Measurements from ENCODE around the gene CAP1. TPM values are rescaled to one million over a fixed set of nuclear protein-coding genes. Genes with fewer than 3 reads are reported as not detected.

Gene CAP1
- total and polyA plus RNA-seq, 9 of the 15 experiments (the other 6 are each of a cell fraction or from before 2014, with no cell fraction given): 230 to 658 (median 281) TPM

- TF ChIP-seq, protein P1, sequence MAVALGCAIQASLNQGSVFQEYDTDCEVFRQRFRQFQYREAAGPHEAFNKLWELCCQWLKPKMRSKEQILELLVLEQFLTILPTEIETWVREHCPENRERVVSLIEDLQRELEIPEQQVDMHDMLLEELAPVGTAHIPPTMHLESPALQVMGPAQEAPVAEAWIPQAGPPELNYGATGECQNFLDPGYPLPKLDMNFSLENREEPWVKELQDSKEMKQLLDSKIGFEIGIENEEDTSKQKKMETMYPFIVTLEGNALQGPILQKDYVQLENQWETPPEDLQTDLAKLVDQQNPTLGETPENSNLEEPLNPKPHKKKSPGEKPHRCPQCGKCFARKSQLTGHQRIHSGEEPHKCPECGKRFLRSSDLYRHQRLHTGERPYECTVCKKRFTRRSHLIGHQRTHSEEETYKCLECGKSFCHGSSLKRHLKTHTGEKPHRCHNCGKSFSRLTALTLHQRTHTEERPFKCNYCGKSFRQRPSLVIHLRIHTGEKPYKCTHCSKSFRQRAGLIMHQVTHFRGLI (CRISPR knock-in tag; IDR thresholded peaks at IDR 0.05): no peak
- TF ChIP-seq ARID1B (IDR thresholded peaks at IDR 0.05): peak; percentile 70
- TF ChIP-seq MAZ (CRISPR knock-in tag; conservative IDR thresholded peaks at IDR 0.05 in 1 of 2, IDR thresholded peaks at IDR 0.05 in 1 of 2): no peak
- no peak for TF ChIP-seq SRF (CRISPR knock-in tag; IDR thresholded peaks at IDR 0.05)
- TF ChIP-seq GABPA (tag; conservative IDR thresholded peaks at IDR 0.05; ENCODE audit: low read depth): no peak
- TF ChIP-seq NCOA2 (IDR thresholded peaks at IDR 0.05; ENCODE audit: partially characterized antibody in 2 of 2): no peak
- TF ChIP-seq ZNF232 (CRISPR knock-in tag; IDR thresholded peaks at IDR 0.05): no peak
- no peak; a peak in 1 of 4 replicates for TF ChIP-seq ETV6 (IDR thresholded peaks at IDR 0.05; ENCODE audit: borderline replicate concordance in 1 of 2, low read depth in 2 of 2, low read length in 1 of 2)
- no peak for TF ChIP-seq ETV6 (CRISPR knock-in tag; IDR thresholded peaks at IDR 0.05; ENCODE audit: borderline replicate concordance)
- TF ChIP-seq RB1 (IDR thresholded peaks at IDR 0.05; ENCODE audit: low read depth): no peak
- TF ChIP-seq ZNF224 (CRISPR knock-in tag; IDR thresholded peaks at IDR 0.05): no peak
- TF ChIP-seq RBM17 (IDR thresholded peaks at IDR 0.05; ENCODE audit: borderline replicate concordance, low read depth, low read length): no peak
- TF ChIP-seq, protein P2, sequence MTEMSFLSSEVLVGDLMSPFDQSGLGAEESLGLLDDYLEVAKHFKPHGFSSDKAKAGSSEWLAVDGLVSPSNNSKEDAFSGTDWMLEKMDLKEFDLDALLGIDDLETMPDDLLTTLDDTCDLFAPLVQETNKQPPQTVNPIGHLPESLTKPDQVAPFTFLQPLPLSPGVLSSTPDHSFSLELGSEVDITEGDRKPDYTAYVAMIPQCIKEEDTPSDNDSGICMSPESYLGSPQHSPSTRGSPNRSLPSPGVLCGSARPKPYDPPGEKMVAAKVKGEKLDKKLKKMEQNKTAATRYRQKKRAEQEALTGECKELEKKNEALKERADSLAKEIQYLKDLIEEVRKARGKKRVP (CRISPR knock-in tag; IDR thresholded peaks at IDR 0.05): no peak
- no peak for TF ChIP-seq MYC (IDR thresholded peaks at IDR 0.05; ENCODE audit: low read depth, low read length)
- TF ChIP-seq MYC (CRISPR knock-in tag; IDR thresholded peaks at IDR 0.05; ENCODE audit: borderline replicate concordance, low read depth): no peak
- TF ChIP-seq ZNF121 (CRISPR knock-in tag; conservative IDR thresholded peaks at IDR 0.05): no peak
- TF ChIP-seq HDAC6 (IDR thresholded peaks at IDR 0.05; ENCODE audit: low read depth, low read length): no peak
- no peak for TF ChIP-seq ZNF75A (CRISPR knock-in tag; IDR thresholded peaks at IDR 0.05)
- TF ChIP-seq MTA1 (IDR thresholded peaks at IDR 0.05; ENCODE audit: borderline replicate concordance): no peak
- peak in 1 of 2 experiments; percentile 9; a peak in 1 of 4 replicates for TF ChIP-seq RAD21 (CRISPR knock-in tag; conservative IDR thresholded peaks at IDR 0.05 in 1 of 2, IDR thresholded peaks at IDR 0.05 in 1 of 2)
- no peak for TF ChIP-seq KLF6 (CRISPR knock-in tag; IDR thresholded peaks at IDR 0.05; ENCODE audit: borderline replicate concordance)
- TF ChIP-seq ZNF277 (CRISPR knock-in tag; IDR thresholded peaks at IDR 0.05; ENCODE audit: borderline replicate concordance): no peak
- no peak for TF ChIP-seq PRMT5 (CRISPR knock-in tag; IDR thresholded peaks at IDR 0.05)
Measured at GRCh38 chr1:40076895-40077312, 36.4 kb downstream of the CAP1 start (continued).
